ENCODE data around the gene ZNF302.

The ZNF302 gene

GRCh38 chr19:34715357-34715756, 37.9 kb downstream of the ZNF302 start:
- no peak for DNase-seq (ENCODE audit: low spot score)
- no peak for TF ChIP-seq CTCF (IDR thresholded peaks at IDR 0.05; ENCODE audit: borderline replicate concordance, control extremely low read depth, extremely low read depth, insufficient read depth, missing control alignments)
- in situ Hi-C loops (cut with MboI; ENCODE audit: low sequenced_read_pairs, unreplicated experiment): no loop called here

GRCh38 chr19:34722353-34722752, 44.9 kb downstream of the ZNF302 start:
- in situ Hi-C loops (cut with MboI; ENCODE audit: low sequenced_read_pairs, unreplicated experiment): no loop called here
- no peak for TF ChIP-seq CTCF (IDR thresholded peaks at IDR 0.05; ENCODE audit: borderline replicate concordance, control extremely low read depth, extremely low read depth, insufficient read depth, missing control alignments)
- no peak for DNase-seq (ENCODE audit: low spot score)

GRCh38 chr19:34725400-34725799, 47.9 kb downstream of the ZNF302 start:
- in situ Hi-C loops (cut with MboI; ENCODE audit: low sequenced_read_pairs, unreplicated experiment): no loop called here
- TF ChIP-seq CTCF (IDR thresholded peaks at IDR 0.05; ENCODE audit: borderline replicate concordance, control extremely low read depth, extremely low read depth, insufficient read depth, missing control alignments): no peak
- no peak for DNase-seq (ENCODE audit: low spot score)

GRCh38 chr19:34731019-34731829, 53.7 kb downstream of the ZNF302 start:
- DNase-seq (ENCODE audit: low spot score): peak; percentile 12
- in situ Hi-C loops (cut with MboI; ENCODE audit: low sequenced_read_pairs, unreplicated experiment): no loop called here
- no peak for TF ChIP-seq CTCF (IDR thresholded peaks at IDR 0.05; ENCODE audit: borderline replicate concordance, control extremely low read depth, extremely low read depth, insufficient read depth, missing control alignments)

- in situ Hi-C loops (cut with MboI; ENCODE audit: low sequenced_read_pairs, unreplicated experiment): no loop called here
- DNase-seq (ENCODE audit: low spot score): no peak
- TF ChIP-seq CTCF (IDR thresholded peaks at IDR 0.05; ENCODE audit: borderline replicate concordance, control extremely low read depth, extremely low read depth, insufficient read depth, missing control alignments): no peak
These were observed 54.5 kb downstream of the ZNF302 start for GRCh38 chr19:34731964-34732363.

- TF ChIP-seq CTCF (IDR thresholded peaks at IDR 0.05; ENCODE audit: borderline replicate concordance, control extremely low read depth, extremely low read depth, insufficient read depth, missing control alignments): no peak
- peak; percentile 32 for DNase-seq (ENCODE audit: low spot score)
- in situ Hi-C loops (cut with MboI; ENCODE audit: low sequenced_read_pairs, unreplicated experiment): no loop called here
These were observed 55.2 kb downstream of the ZNF302 start for GRCh38 chr19:34732612-34733211.

Data from GM13976 (cell line).